RCC 7860 (cell line): Measurements from ENCODE around the gene TUSC2.

ENCODE experiments used
- DNase-seq: peaks from one replicate; pipeline ENCODE4 v3.0.0-alpha.2; 2015; ENCODE audit warnings: low spot score
- FAIRE-seq: peaks from 2 replicates; lab custom pipeline; 2012; peaks lifted over from hg19 to GRCh38; lab: Jason Lieb, UNC

TUSC2 gene

DNA sequence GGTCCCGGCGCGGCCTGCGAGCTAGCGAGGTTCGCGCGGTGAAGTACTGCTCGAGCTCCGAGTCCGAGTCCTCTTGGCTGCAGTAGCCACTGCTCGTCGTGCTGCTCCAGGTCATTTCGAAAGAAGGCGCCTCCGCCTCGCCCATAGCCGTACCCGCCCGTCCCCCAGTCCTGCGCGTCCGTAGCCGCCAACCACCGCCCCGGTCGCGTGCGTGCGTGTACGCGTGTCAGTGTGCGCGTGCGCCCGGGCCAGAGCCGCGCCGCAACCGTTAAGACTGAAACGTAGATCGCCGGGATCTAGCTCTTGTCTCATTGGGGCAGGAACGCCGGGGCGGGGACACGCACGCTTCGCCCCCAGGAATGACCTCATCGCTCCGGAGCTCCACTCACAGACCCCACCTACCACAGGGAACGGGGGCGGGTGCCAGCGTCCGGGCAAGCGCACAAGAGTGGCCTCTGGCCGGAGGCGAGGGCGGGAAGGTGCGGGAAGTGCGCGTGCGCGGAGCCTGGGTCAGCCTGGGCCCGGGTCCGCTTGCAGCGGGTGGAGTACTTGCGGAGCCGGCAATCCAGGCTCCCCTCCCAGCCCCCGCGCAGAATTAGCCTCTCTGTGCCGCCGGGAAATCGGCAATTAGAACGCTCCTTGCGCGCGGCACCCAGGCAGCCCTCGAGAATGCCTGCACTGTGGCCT lies 9.3 kb upstream of the TUSC2 start:
- peak; percentile 97 for DNase-seq
- peak; percentile 84 for FAIRE-seq

DNA sequence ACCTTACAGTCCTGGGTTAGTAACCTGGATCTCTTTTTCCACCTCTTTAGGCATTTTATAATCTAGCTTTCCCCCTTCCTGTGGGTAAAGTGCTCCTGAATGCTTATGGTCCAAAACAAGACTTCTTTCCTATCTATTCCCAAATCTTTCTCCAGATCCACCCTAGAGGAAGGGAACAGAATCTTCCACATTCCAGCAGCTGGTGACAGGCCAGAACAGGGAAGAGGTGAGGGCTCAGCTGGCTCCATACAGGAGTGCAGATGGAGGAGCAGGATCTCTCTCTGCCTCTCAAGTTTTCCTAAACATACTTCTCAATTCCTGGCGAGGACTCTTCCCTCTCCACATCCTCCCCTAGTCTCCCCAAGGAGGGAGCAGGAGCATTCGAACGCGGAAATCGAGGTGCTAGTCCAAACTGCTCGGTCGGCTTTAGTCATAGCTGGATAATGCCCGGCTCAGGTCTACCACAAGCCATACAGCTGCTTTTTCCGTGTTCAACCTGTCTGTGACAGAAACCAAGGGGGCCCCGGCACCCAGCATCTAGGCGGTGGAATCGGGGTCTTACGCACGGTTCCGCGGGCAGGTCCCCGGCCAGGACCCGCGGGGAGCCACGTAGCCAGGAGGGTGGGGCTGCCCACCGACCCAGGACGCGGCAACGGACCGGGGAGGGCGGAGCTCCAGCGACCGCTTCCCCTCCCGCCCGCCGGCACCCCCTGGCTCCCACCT lies 8.6 kb upstream of the TUSC2 start:
- FAIRE-seq (no peak), DNase-seq (no peak)

DNA sequence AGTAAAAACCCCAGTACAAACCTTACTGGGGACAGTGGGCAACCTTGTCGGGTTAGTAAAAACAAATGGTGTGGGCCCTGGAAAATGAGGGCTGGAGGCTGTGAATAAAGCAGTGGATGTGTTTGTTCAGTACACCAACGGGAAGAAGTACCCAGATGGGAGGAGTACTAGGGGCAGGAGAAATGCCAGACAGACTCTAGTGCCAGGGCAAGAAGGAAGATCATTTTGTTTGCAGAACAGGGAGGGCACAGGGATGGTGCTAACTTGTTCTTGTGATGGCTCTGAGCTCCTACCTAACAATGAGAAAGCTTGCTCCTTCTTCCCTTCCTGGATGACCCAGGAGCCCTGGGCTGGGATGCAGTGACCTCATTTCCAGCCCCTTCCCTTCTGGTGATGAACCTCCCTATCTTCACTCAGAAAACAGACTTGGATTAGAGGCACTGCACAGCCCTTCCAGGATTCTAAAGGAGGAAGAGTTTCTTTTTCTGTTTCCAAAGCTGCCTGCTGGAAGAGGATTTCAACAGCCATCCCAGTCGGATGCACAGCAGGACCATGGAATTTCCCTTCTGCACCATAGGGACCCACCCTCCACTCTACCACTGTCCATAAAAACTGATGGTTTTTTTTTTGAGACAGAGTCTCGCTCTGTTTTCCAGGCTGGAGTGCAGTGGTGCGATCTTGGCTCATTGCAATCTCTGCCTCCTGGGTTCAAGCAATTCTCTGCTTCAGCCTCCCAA lies 6.5 kb upstream of the TUSC2 start:
- no peak for DNase-seq
- no peak for FAIRE-seq

DNA sequence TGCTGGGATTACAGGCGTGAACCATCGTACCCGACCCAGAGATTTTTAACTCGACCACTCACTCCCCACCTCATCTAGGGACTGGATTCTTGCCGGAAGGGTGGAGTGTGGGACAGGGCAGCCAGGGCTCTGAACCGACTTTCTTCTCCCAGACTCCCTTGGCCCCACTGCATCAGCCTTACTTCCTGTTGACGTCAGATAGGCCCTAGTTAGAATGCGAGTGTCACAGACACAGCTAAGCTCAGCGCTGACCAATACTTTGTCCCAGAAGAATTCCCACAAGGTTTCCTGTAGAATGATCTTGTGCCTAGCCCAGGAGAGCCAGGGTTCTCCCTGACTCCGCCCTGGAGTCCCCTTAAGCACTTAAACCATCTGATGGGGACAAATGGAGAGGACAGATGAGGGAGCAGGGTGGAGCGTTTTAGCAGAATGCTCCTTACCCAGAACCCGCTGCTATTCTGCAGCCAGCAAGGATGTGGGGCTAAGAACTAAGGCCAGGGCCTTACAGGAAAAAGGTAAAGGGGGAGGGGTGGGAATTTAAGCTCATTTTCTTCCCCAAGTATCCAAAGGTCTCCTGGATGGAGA lies 5.8 kb upstream of the TUSC2 start:
- FAIRE-seq (no peak), DNase-seq (no peak)

DNA sequence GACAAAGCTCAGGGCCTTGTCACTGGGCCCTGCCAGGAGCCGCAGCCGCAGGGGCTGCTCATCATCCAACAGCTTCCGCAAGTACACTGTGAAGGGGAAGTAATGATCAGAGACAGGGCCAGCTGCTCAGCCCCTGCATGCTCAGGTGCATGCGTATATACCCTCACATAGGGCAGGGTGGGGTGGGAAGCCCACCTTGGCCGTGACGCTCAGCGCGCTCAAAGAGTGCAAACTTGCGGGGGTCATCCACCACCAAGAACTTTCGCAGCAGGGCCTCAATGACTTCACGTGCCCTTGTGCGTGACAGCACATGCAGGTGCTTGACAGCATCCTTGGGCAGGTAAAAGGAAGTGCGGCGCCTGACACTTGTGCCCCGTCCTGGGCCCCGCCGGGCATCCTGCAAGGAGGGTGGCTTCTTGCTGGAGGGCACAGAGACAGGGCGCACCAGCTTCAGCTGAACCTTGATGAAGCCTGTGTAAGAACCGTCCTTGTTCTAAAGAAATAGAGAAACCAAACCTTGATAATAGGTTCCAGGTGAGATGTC lies 3.4 kb upstream of the TUSC2 start:
- DNase-seq (no peak), FAIRE-seq (no peak)

DNA sequence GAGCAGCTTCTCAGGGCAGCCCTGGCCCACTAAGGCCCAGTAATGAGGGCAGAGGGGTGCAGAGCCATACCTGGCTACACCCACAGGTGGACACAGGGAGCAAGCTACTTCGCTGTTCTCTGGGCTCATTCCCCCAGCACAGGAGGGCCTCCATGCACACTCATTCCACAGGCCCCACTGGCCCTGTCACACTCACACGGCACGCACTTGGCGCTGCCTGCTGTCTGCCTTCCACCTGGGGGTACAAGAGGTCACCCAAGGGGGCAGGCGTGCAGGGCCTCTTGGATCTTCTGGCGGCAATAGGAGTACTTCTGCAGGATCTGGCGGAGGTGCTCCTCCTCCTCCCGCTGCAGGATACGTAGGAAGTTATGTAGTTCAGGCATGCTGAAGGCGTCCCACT lies 2.3 kb upstream of the TUSC2 start:
- DNase-seq: no peak

DNA sequence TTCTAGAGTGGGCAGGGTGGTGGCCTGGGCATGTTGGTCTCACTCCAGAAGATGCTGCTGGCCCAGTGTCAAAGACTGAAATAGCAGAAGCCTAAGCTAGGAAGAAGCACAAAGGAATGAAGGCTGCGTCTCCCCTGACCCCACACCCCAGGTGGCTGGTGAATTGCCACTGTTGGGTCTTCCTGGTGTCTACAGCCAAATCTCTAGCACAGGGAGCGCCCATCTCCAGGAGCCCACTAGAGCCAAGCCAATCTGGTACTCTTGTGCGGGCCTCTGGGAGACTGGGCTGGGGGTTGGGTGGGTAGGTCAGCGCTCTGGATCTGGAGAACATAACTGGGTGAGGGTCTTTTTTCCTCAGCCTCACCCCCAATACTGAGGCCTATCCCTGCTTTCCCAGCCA lies 894 bp downstream of the TUSC2 start:
- FAIRE-seq: no peak

More for the DNA sequence above, 2.3 kb upstream of the TUSC2 start:
- no peak for FAIRE-seq

DNA sequence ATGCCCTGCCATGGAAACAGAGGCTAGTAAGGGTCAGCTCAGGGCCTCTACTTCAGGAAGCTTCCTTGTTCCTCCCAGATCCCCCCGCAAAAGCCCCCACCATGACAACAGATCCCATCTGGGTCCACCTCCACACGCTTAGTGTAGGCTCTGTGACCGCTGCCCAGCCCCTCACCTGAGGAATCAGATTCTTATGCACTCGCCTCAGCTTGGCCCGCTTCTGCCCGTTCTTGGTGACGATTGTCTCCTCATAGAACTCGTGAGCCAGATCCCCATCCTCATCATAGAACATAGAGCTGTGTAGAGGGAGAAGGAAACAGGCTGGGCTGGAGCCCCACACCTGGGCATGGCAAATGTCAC lies 1.9 kb downstream of the TUSC2 start:
- DNase-seq (no peak), FAIRE-seq (no peak)

More for the DNA sequence above, 894 bp downstream of the TUSC2 start:
- DNase-seq: no peak

DNA sequence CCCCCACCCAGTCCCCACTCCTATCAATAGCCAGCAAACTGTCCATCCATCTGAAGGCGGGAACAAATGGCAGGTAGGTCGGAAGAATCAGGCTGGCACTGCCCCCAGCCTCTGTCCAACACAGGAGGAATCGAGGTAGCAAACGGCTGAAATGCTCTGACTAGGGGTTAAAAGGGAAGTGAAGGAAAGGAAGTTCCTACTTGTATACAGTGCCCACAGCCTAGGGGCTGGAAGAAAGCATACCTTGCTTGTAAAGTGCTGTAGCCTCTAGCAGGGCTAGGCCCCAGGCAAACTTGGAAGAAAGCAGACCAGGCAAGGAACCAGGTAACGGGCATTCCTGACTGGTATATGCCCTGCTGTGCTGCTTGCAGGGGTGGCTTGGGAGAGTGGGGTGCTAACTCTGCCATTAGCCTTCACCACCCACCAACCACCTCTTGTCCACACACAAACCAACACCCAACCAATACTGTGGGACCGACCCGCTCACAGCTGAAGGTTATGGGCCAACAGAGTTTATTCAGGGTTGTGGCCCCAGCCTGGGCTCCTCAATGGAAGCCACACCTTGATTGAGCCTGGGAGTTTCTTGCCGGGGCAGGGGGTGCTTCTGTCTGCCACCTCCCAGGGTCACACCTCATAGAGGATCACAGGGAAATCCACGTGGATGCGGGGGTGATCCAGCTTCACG lies 2.4 kb downstream of the TUSC2 start:
- FAIRE-seq (no peak), DNase-seq (no peak)

DNA sequence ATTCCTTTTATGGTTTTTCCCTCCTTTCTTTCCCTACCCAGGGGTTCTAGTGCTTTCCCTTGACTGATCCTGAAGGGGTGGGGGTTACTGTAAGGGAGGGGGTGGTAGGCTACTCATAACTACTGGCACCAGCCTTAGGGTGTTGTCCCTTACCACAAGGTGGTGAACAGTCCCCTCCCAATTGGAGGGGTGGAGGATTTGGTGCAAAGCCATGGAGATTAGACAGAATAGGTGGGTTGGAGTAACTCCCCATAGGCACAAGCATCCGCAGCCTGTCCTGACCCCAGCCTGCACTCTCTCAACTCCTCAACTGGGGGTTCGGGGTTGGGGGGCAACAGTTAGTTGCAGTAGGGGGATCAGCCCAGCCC lies 2.9 kb downstream of the TUSC2 start:
- DNase-seq: no peak
- no peak for FAIRE-seq

DNA sequence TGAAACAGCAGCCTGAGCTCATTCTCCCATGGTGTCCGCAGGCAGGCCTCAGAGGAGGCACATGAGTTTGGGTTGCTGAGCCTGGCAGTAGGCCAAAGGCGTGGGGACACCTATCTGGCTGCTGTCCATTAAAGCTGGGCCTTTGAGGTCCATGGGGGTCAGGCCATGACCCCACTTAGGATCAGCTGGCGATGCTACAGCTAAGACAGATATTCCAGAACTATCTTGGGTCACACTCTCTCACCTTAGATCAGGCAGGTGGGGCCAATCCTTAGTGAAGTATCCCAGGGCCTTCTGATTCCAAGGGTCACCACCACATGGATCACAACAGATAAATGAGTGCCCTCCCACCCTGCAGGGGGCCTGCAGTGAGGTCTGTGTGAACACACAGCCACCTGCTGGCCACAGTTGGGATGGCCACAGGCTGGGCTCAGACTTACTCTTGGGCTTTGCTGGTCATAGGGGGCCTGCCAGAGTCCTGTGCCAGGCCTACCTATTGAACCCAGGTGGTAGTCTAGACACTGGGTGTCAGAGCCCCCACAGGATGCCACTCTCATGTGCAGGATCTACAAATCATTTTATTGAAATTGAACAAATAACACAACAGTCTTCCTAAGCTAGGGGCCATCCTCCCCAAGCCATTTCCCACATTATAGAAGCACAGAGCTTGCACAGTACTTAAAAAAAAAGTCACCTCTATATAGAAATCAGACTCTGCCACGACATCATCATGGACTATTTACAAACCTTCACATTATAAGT lies 3.5 kb downstream of the TUSC2 start:
- FAIRE-seq: no peak
- peak; percentile 51 for DNase-seq

DNA sequence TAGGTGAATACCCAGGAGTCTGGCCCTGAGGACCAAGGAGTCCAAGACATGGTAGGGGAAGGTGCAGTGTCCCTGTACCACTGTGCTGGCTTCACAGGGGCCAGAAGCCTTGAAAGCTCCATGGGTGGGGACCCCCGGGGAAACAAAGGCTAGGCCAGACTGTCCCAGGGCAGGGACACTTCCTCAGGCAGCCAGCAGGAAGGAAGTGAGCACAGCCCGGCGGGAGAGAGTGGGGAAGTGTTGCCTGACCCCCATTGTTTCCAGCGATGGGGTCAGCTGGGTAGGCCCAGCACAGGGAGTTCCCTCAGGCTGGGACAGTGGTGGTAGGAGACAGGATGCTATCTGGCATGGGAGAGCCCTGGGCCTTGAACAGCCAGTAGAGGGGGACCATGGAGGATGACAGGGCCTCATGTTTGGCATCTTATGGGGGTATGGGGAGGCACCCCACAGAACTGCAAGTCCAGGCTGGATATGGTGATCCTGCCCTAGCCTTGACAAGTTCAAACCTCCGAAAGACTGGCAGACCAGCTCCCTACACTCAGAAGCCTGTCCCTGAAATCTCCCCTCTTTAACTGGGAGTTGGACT lies 4.3 kb downstream of the TUSC2 start:
- FAIRE-seq: no peak
- no peak for DNase-seq

DNA sequence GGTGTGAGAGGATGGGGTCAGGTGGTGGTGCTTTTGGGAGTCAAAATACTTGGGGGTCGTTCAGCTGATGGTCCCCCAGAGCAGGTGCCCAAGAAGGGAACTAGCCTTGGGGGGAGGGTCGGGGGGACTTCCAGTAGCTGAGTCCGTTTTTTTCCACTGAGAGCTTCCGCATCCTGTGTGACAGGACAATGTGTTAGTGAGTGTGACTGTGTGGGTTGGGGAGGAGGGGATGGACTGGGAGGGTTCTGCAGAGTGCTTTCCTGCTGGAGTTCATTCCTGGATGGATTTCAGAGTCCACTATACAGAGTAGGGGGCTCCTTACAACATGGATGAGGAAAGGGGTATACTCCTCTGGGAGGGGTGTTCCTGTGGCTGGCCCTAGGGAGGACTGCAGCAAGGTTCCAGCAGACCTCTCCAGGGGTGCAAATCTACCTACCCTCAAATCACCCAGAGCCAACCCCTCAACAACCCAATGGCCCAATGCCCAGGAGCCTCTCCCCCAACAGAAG lies 4.9 kb downstream of the TUSC2 start:
- FAIRE-seq (no peak), DNase-seq (no peak)

DNA sequence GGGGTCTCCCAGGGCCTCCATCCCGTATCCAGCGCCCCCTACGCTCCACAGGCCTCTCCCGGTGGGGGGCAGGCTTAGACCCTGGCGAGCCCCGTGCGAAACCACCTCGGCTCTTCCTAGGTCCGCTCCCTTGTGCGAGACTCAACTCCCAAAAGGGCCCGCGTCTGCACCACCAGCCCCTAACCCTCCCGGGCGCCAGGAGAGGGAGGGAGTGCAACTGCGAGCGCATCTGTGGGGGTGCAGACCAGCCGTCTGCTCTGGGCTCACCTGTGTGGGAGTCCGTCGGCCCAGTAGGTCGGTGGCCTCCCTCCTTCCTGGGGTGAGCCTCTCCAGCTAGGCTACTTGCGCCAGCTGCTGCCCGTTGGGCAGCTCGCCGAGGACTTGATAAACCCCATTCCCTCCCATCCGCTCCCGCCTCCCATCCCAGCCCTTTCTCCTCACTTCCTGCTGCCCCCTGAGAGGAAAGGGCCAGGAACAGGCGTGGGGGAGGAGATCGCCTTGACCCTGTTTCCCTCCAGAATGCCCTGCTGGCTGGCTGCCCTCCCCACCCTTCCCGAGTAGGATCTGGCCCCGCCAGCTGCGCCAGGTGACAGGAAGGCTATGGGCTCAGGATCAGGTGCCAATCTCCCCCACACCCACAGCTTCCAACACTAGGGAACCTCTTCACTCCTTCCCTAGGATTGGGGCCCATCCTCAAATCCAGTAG lies 5.5 kb downstream of the TUSC2 start, which contains the start of gene HYAL2:
Gene HYAL2, minus strand, starts transcription at position 360 of the 706 bp plus-strand sequence. CDS start 2,256 bp downstream, outside the sequence.
- no peak for DNase-seq
- FAIRE-seq: no peak

DNA sequence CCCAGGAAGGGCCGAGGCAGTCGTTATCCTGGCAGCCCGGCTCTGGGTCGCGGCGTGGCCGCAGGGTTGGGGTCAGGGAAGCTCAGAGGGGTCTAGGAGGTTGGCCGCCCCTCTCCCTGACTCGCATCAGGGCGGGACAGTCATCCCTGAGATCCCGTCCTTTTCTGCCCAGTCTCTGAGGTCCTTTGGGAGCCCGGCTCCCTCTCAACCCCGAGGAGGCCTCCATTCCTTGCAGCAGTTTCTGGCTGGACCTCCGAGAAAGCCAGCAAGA lies 6.0 kb downstream of the TUSC2 start:
- DNase-seq: no peak
- no peak for FAIRE-seq

DNA sequence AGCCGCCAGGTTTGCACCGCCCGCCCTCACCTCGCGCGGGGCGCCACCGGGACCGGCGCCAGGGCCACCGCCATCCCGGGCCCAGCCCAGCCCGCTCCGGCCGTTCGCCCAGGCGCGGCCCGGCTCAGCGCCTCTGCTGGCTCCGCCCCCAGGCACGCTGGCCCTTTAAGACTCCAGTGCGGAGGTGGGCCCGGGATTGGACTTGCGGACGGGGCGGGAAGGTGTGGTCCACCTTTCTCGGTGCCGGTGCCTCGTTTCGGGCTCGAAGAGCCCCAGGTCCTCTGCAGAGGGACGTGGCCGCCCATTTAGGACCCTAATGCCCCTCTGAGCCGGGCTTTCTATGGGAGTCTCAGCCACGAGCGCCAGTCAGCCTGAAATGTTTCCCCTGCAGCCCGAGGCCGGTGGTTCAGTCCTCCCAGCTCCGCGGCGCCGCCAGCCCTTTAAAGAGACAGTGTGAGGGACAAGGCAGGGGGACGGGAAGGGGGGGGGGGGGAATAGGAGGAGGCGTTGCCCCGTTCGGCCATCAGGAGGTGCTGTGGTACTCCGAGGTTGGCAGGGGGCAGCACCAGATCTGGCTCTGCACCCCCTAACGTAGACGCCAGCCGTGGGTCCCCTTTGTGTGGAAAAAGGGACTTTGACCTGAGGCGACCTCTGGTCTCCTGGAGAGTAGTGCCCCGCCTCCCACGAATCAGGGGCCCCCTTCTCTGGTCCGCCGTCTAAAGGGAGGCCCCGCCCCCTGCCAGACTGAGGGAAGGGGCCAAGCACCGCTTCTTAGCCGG lies 6.5 kb downstream of the TUSC2 start:
- DNase-seq: peak; percentile 63
- no peak for FAIRE-seq

DNA sequence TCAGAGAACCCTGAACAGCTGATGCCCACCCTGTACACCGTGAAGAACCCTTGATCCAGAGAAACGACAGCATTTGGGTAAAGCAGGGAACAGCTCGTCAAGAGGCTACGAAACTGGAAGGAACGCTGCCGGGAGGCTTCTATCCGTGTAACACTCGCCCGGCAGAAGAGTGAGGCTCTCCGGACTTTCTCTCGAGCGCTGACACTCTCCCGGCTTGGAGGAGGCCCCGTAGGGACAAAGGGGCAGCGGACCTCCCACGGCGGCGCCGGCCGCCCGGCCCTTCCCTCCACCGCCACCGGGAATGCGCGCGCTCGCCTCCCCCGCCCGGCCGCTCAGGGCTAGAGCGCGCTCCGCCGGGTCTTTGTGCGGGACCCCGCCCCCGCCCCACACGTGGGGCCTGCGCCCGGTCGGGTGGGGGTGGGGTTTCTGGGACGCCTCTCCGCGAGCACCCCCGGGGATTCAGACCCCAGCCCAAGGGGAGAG lies 7.1 kb downstream of the TUSC2 start:
- FAIRE-seq: no peak
- DNase-seq: peak; percentile 34
